COLO668 (cell line): Measurements from ENCODE around the gene RAET1L.
"Not testable (repeated sequence)": the region's sequence is repeated elsewhere in the genome, so short reads cannot be mapped to it uniquely, and the experiment has no call there.

Experiments
- DNase-seq: peaks from one replicate; lab custom pipeline; 2025; ENCODE audit not compliant: unreplicated experiment; lab: John Stamatoyannopoulos, UW

Gene RAET1L

GRCh38 chr6:149995971-149996370 is 29.4 kb downstream of the RAET1L start:
- no peak for DNase-seq

DNA sequence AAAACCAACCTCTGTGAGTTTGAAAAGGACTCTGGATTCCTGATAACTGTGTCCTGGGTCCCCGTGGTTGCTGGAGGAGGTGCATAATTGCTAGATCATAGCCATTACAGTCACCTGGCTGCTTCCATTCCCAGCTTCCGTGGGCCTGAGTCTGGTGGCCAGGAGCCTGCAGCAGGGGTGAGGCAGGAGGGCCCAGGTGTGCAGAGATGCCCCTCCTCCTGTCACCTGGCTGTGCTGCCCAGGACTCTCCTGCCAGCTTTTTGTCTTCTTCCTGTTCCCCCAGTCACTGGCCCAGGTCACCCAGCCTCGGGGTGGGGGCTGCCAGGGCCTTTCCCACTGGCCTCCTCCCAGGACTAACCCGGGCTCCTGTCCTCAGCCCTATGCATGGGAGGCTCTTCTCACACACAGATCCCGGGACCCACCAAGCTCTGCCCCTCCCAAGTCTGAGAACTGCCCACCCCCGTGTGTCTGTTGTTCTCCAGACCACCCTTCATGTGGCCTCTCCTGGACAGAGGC is 30.0 kb downstream of the RAET1L start:
- DNase-seq, result no peak

- no peak for DNase-seq
Measured at GRCh38 chr6:149991838-149992237, 33.5 kb downstream of the RAET1L start.

GRCh38 chr6:149991472-149991795 is 33.9 kb downstream of the RAET1L start:
- DNase-seq, result peak; percentile 7

DNA sequence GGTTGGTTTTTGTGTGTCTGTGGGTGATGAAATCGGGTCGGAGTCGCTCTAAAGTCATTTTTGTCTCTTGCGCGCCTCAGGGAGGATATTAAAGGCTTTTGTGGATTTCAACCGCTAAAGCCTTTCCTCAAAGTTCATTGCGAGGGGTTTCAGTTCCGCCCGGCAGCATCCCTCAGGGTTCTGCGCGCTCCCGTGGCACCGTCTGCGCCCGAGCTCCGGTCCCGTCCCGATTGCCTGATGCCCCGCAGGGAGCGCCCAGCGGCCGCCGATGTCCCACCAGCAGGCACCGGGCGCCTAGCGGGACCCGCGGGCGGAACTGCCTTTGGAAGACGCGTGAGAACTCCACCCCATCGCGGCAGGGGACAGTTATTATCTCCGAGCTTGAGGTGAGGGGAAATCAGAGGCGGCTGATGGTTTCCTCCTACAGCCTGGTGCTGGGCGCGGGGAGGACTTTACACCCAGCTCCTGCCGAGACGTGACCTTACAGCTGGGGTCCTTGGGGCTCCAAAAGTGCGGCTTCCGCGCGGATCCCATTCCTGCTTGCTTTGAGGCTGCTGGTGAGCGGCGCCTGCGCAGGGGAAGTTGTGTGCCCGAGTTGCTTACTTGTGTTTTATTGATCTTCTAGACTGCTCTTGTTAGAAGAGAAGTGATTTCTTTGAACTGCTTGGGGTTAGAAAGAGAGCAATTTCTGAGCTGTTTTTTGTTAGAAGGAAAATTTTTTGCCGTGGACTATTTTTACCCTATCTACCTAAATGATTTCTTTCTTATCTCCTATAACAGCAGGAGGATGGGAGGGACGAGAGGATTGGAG is 34.5 kb downstream of the RAET1L start:
- DNase-seq, result peak; percentile 34

DNA sequence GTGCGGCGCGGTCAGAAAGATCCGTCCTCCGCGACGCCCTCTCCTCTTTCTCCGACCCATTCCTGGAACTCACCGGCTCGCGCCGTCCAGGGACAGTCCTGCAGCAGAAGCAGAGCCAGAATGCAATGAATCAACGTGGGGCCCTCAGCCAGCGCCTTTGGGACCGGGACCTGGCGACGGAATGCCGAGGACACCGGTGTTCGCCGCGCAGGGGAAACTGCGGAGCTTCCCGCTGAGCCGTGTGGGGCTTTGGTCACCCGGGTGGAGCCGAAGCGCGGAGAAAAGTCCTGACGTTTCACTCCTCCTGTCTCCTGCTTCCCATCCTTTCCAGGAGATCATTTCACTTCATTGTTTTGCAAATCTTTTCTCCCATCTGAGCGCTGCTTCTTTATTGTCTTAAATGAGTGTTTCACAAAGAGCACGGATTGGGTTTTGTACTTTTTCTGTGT is 35.1 kb downstream of the RAET1L start:
- peak; percentile 2 for DNase-seq

GRCh38 chr6:149988550-149989346 is 36.6 kb downstream of the RAET1L start:
- DNase-seq, result no peak

- no peak for DNase-seq
Measured at GRCh38 chr6:149987602-149988107, 37.7 kb downstream of the RAET1L start.

DNA sequence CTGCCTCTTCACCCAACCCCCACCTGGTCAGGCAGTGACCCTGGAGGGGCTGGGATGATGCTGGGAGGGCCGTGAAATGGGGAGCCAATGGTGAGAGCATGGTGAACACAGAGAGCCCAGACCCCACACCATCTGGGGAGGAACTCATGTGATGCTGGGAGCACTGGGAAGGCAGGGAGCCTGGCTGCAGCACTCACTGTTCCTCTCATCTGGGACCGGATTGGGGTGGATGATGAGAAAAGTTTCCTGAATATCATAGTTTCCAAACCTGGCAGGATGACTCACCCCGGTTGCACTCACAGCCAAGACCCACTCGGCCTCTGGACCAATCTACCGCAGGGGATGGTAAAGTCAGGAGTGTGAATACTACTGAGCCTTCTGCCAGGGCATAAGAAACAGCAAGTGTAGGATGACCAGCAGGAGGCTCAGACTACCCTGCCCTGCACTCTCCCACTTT is 39.8 kb downstream of the RAET1L start:
- DNase-seq, result no peak

DNA sequence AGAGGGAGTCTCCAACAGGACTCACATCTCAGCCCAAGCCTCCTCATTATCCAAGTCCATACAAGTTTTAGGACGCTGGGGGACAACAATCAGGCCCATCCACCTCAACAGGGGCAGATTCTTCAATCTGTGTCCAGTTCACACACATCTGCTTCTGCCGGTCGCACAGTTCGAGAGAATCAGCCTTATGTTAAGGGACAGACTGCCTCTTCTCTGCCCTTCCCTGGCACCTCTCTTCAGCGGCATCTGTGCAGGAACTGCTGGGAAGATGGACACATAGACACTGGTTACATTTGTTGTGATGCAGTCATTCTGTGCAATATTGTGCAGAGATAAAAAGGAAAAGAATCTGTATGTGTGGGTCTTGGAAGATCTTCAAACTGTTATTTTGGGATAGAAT is 40.6 kb downstream of the RAET1L start:
- DNase-seq, result no peak

GRCh38 chr6:149983145-149983544 is 42.2 kb downstream of the RAET1L start:
- DNase-seq, result no peak

DNA sequence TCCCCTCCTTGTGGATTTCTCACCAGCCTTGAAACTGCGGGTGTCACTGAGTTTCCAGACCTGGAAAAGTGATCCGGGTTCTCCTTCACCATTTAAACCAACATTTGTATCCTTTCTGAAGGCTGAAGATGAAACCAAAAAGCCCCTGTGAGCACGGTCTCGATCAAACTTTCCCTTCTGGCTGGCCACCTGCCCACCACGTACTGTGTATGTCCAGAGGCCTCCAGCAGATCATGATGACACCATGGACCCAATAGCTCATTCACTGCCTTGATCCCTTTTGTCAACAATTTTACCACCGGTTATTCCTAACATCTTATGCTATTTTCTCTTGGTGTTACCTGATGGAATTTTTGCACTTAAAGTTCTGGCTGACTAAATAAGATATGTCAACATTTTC is 46.0 kb downstream of the RAET1L start:
- no peak for DNase-seq

- DNase-seq, result no peak
Measured at GRCh38 chr6:149978610-149979009, 46.7 kb downstream of the RAET1L start.

- DNase-seq, result no peak
Measured at GRCh38 chr6:149977221-149977620, 48.1 kb downstream of the RAET1L start.

DNA sequence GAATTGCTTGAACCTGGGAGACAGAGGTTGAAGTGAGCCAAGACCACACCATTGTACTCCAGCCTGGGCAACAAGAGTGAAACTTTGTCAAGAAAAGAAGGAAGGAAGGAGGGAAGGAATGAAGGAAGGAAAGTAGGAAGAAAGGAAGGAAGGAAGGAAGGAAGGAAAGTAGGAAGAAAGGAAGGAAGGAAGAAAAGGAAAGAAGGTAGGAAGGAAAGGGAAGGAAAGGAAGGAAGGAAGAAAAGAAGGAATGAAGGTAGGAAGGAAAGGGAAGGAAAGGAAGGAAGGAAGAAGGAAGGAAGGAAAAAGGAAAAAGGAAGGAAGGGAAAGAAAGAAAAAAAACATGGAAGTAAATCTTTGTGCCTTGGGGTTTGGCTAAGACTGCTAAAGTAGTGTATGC is 49.9 kb downstream of the RAET1L start:
- DNase-seq, result no peak

DNA sequence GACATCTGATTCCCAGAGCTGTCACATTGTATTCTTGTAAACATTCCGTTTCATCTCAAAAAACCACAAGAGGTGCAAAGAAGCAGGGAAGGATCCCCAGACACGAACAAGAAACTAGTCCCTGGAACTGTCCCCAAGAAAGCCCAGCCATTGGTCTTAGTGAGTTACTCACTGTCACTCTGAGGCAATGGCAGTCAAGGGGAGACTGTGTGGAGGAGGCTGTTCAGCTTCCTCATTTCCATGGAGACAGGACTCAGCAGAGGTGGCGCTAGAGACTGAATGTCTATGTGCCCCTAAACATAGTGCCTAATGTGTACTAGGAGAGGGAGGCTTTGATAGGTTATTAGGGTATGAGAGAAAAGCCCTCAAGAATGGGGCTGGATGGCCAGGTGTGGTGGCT is 50.5 kb downstream of the RAET1L start:
- no peak for DNase-seq

DNA sequence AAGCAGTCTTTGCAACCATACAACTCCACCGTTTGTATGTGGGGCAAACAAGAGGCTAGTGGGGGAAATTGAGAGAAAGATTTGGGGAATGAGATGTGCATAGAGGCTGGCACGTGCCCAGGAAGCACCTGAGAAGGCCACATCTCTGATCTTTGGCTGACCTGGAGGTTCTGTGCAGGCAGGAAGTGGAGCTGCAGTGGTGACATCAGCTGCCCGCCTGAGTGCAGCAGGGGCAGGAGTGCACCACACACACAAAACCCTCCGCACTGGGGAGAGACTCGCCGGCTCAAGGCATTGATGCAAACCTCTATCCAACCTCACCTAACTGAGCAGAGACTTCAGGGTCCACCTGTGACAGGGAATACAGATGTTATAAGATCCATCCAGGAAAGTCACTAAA is 50.9 kb downstream of the RAET1L start:
- not testable (repeated sequence) for DNase-seq

- DNase-seq, result no peak
Measured at GRCh38 chr6:149969635-149970034, 55.7 kb downstream of the RAET1L start.

DNA sequence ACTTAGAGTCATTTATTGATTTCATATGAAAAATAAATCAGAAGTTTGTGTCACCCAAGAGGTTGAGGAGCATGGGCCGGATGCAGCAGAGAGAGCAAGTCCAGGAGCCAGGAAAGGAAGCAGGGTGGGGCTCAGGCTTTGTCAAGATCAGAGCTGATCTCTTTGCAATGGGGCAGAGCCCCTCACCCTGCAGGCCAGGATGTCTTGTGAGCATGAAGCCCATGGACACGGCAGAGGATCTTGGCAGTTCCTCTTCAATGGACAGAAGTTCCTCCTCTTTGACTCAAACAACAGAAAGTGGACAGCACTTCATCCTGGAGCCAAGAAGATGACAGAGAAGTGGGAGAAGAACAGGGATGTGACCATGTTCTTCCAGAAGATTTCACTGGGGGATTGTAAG is 56.4 kb downstream of the RAET1L start:
- not testable (repeated sequence) for DNase-seq
